22Rv1 (cell line): ENCODE results near the gene CNTRL.
"Not testable (repeated sequence)": the region's sequence is repeated elsewhere in the genome, so short reads cannot be mapped to it uniquely, and the experiment has no call there.

Experiments used
- CTCF ChIP-seq: fragments of 450-650 bp; IDR thresholded peaks from 2 replicates; pipeline ENCODE4 v1.5.1; 2017; ENCODE audit warnings: mild to moderate bottlenecking
- ZFX ChIP-seq: fragments of 450-650 bp; IDR thresholded peaks from 2 replicates; pipeline ENCODE4 v1.6.1; 2017; ENCODE audit warnings: antibody characterized with exemption, borderline replicate concordance

GRCh38 chr9:121035717-121036116, 39.0 kb upstream of the CNTRL start:
- TF ChIP-seq CTCF, ZFX: not testable (repeated sequence)
